Esophagus muscularis mucosa (tissue), 4 donors: Measurements from ENCODE around the gene GDE1. TPM values are rescaled to one million over a fixed set of nuclear protein-coding genes. Genes with fewer than 3 reads are reported as not detected.
A peak's percentile ranks its signal among the peaks of the same experiment; 100 is the strongest.

Experiments used
- DNase-seq: peaks from one replicate; pipeline ENCODE4 v3.0.0-alpha.2; 2017; ENCODE audit errors: extremely low spot score
- H3K27ac ChIP-seq, 4 donors: fragments of 200-600 bp; sonication (generic); replicated peaks in 1 of 4; 1 replicate in 3 of 4; 2 replicates in 1 of 4; pipeline ENCODE4 v1.5.1; 2016 to 2019; ENCODE audit warnings: mild to moderate bottlenecking in 1 of 4
- H3K27me3 ChIP-seq, 4 donors: fragments of 200-600 bp; sonication (generic); one replicate each; pipeline versions ENCODE4 v1.5.1 to v1.6.0; 2016 to 2019
- H3K36me3 ChIP-seq, 4 donors: fragments of 200-600 bp; sonication (generic); one replicate each; pipeline ENCODE4 v1.5.1; 2016 to 2019
- H3K4me1 ChIP-seq, 4 donors: fragments of 200-600 bp; sonication (generic); one replicate each; pipeline ENCODE4 v1.5.1; 2016 to 2019
- H3K4me3 ChIP-seq, 4 donors: fragments of 200-600 bp; sonication (generic); 1 replicate in 2 of 4; 2 replicates in 2 of 4; pipeline ENCODE4 v1.5.1; 2016 to 2019; ENCODE audit warnings: mild to moderate bottlenecking in 4 of 4, moderate library complexity in 1 of 4
- H3K9me3 ChIP-seq, 4 donors: fragments of 200-600 bp; sonication (generic); 1 replicate in 3 of 4; 2 replicates in 1 of 4; pipeline ENCODE4 v1.5.1; 2016 to 2019
- CTCF ChIP-seq, 3 experiments: fragments of 200-600 bp in 2 of 3; fragments of 450-650 bp in 1 of 3; sonication (generic) in 2 of 3; IDR thresholded peaks; one replicate each; pipeline ENCODE4 v1.5.1; 2017 to 2019; ENCODE audit warnings: antibody characterized with exemption in 3 of 3, mild to moderate bottlenecking in 2 of 3, moderate library complexity in 1 of 3
- EP300 ChIP-seq: sonication (generic); formaldehyde crosslinking; IDR thresholded peaks from one replicate; pipeline ENCODE4 v1.6.1; 2017; ENCODE audit warnings: antibody characterized with exemption
- POLR2A ChIP-seq: fragments of 450-650 bp; IDR thresholded peaks from one replicate; pipeline ENCODE4 v1.6.1; 2017; ENCODE audit warnings: antibody characterized with exemption, moderate library complexity, mild to moderate bottlenecking, low read depth
- POLR2AphosphoS5 ChIP-seq, 2 donors: sonication (generic); formaldehyde crosslinking; IDR thresholded peaks; one replicate each; pipeline ENCODE4 v1.6.1; 2017; ENCODE audit warnings: antibody characterized with exemption in 2 of 2
- WGBS: methylation state at CpG from one replicate; pipeline ENCODE4 v1.1.5; 2018; 5-methylcytosine and 5-hydroxymethylcytosine counted together
- intact Hi-C: fragments of 100-400 bp; cut with DNase I; formaldehyde crosslinking; loops from one replicate; pipeline ENCODE4 v1.15.1; 2023
- total RNA-seq, 4 donors: library from RNA; depleted of rRNA; stranded (reverse); fragments of >200 nt; gene quantifications; one replicate each; pipeline versions ENCODE4 v1.1.0 to v1.2.1, GENCODE V29; 2016

GDE1 gene
- total RNA-seq, 4 donors from 2014 or later: 90.9 to 124 (median 109) TPM

GRCh38 chr16:19560078-19560477 lies 38.2 kb upstream of the GDE1 start:
- H3K9me3 ChIP-seq: peaks cover 0 to 8% (median 0%) of the 10 kb centered on the region in 4 donors
- DNase-seq: no peak
- H3K4me3 ChIP-seq: no peak overlapping the region
- intact Hi-C loops: no loop called here
- no peak overlapping the region for H3K27ac ChIP-seq
- 89% methylated on average over 4 of the region's 4 CpGs for WGBS
- H3K4me1 ChIP-seq: peaks cover 5 to 23% (median 14%) of the 10 kb centered on the region in 4 donors
- no peak for TF ChIP-seq POLR2AphosphoS5 (IDR thresholded peaks at IDR 0.05)
- no peak for TF ChIP-seq CTCF (IDR thresholded peaks at IDR 0.05)
- peaks cover 4 to 7% (median 5%) of the 10 kb centered on the region in 4 donors for H3K36me3 ChIP-seq
- H3K27me3 ChIP-seq: no peaks in the 10 kb centered on the region

- Histone ChIP-seq H3K36me3 (peaks cover 0 to under 1% (median 0%) of the 10 kb centered on the region in 4 donors), H3K4me1 (peaks cover 5 to 29% (median 20%) of the 10 kb centered on the region in 4 donors), H3K27me3 (no peaks in the 10 kb centered on the region), H3K9me3 (peaks cover 0 to 8% (median 0%) of the 10 kb centered on the region in 4 donors), H3K27ac (no peak overlapping the region), H3K4me3 (no peak overlapping the region)
- 78% methylated on average over 10 of the region's 10 CpGs for WGBS
- intact Hi-C loops: loop anchor here (1.0 to 10.0 kb wide), 3 partner anchors 33 to 327 kb away; partner anchors contain the start of genes IQCK and KNOP1
- TF ChIP-seq POLR2AphosphoS5 (IDR thresholded peaks at IDR 0.05) (no peak), POLR2A (no peak), EP300 (no peak), CTCF (IDR thresholded peaks at IDR 0.05) (peak; percentile 57 to 67 (median 65))
- DNase-seq: no peak
These were observed 37.5 kb upstream of the GDE1 start for GRCh38 chr16:19559242-19559910.

- peak overlapping the region; percentile 78 to 93 (median 90) for H3K4me3 ChIP-seq
- no peak for DNase-seq
- H3K36me3 ChIP-seq: peaks cover 0 to 17% (median 4%) of the 10 kb centered on the region in 4 donors
- H3K9me3 ChIP-seq: no peaks in the 10 kb centered on the region
- H3K4me1 ChIP-seq: peaks cover 5 to 32% (median 23%) of the 10 kb centered on the region in 4 donors
- peak overlapping the region; percentile 86 to 89 (median 88) for H3K27ac ChIP-seq
- intact Hi-C loops: loop anchor here (5.0 to 10.0 kb wide), 2 partner anchors 36 to 159 kb away; partner anchors contain the start of genes IQCK and KNOP1
- no peaks in the 10 kb centered on the region for H3K27me3 ChIP-seq
- WGBS: 32% methylated on average over 19 of the region's 19 CpGs
- TF ChIP-seq POLR2A: no peak
- TF ChIP-seq CTCF (IDR thresholded peaks at IDR 0.05): no peak
These were observed 34.3 kb upstream of the GDE1 start for GRCh38 chr16:19555938-19556771.

GRCh38 chr16:19555186-19555937 lies 33.5 kb upstream of the GDE1 start, which contains the start of gene VPS35L:
Gene VPS35L (plus strand): TSS chr16:19555703. CDS start chr16:19555730, 27 bp downstream.
- intact Hi-C loops: loop anchor here (5.0 to 10.0 kb wide), 2 partner anchors 37 to 159 kb away; partner anchors contain the start of genes IQCK and KNOP1
- Histone ChIP-seq H3K36me3 (peaks cover 0 to 23% (median 4%) of the 10 kb centered on the region in 4 donors), H3K4me1 (peaks cover 5 to 32% (median 23%) of the 10 kb centered on the region in 4 donors), H3K27me3 (no peaks in the 10 kb centered on the region), H3K27ac (peak within 1 kb of the TSS; percentile 86 to 89 (median 88)), H3K9me3 (no peaks in the 10 kb centered on the region), H3K4me3 (peak within 1 kb of the TSS; percentile 78 to 93 (median 90))
- DNase-seq: peak; percentile 99
- TF ChIP-seq POLR2AphosphoS5 (IDR thresholded peaks at IDR 0.05): peak; percentile 76 to 85
- peak; percentile 65 to 74 (median 70) for TF ChIP-seq CTCF (IDR thresholded peaks at IDR 0.05)
- TF ChIP-seq EP300: no peak
- 0% methylated on average over 18 of the region's 53 CpGs for WGBS
